GM21515 (cell line): Measurements from ENCODE around the gene ADTRP.
"Not testable (repeated sequence)": the region's sequence is repeated elsewhere in the genome, so short reads cannot be mapped to it uniquely, and the experiment has no call there.

ENCODE experiments used
- ATAC-seq: cut with Tn5 transposase; IDR thresholded peaks from one replicate; pipeline ENCODE4 v1.9.1; 2021; ENCODE audit not compliant: unreplicated experiment

ADTRP gene

DNA sequence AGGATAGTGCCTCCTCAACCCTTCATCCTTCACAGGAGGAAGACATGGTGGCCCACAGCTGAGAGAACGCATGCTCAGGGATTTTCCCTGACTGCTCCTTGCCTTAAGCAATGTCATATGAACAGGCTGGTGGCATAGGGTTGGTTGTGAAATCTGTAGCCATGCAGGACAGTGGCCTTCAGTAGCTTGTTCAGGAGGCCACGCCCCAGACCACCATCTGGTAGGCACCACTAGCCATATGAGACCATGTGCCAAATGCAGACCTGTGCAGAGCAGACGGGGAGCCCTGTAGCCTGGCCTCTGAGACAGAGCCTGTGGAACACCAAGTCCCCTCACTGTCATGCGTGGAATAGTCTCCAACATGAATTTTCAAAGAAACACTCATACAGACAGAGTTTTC, 76.5 kb downstream of the ADTRP start:
- no peak for ATAC-seq

DNA sequence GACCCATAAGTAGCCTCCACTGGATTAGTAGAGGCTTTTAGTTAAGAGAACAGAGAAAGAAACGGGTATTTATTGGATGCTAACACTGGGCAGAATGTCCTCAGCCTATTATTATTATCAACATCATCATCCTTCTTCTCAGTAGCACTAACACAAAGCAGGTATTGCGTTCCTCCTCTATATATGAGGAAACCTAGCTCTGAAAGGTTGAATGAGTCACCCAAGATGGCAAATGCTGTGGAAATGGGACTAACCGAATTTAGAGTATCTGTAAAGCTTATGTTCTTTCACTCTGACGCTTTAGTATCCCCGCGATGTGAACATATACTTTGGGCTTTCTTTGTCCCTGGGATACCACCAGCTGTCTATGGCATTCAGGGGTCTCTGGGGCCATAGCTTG, 77.0 kb downstream of the ADTRP start:
- no peak for ATAC-seq

DNA sequence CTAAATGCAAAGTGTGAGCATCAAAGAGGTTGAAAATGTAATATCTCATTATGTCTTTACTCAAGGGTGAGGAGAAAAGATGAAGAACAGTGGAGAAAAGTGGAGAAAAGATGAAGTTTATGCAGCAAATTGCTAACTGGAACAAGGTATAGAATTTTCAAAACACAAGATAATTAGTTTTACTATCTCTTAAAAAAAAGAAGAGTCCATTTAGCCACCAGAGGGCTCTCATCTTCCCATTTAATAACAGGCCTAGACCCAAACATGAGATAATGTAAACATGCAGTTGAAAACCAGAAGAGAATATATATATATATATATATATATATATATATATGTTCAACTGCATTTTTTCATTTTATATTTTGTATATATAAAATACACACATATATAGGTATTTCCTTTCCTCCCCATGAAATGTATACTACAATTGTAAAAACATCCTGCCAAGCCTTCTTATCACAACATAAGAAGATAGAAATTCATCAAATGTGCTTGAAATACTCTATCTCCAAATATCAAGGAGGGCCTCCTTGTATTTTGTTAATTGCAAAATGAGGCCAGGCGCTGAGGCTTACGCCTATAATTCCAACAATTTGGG, 78.4 kb downstream of the ADTRP start:
- no peak for ATAC-seq

DNA sequence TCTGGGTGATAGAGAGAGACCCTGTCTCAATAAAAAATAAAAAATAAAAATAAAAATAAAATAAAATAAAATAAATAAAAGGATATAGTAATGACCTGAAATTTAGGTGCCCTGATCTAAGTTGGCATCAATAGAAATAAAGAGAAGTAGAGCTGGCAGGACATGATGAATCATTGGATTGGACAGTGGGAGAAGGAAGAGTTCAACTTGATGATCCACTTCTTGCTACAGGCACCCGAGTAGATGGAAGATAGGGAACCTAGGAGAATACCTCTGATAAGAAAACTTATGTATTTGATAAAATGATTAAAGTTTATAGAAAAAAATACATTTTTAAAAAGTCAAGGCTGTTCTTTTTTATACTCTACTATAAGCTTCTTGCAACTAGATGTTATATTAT, 79.0 kb downstream of the ADTRP start:
- no peak for ATAC-seq

DNA sequence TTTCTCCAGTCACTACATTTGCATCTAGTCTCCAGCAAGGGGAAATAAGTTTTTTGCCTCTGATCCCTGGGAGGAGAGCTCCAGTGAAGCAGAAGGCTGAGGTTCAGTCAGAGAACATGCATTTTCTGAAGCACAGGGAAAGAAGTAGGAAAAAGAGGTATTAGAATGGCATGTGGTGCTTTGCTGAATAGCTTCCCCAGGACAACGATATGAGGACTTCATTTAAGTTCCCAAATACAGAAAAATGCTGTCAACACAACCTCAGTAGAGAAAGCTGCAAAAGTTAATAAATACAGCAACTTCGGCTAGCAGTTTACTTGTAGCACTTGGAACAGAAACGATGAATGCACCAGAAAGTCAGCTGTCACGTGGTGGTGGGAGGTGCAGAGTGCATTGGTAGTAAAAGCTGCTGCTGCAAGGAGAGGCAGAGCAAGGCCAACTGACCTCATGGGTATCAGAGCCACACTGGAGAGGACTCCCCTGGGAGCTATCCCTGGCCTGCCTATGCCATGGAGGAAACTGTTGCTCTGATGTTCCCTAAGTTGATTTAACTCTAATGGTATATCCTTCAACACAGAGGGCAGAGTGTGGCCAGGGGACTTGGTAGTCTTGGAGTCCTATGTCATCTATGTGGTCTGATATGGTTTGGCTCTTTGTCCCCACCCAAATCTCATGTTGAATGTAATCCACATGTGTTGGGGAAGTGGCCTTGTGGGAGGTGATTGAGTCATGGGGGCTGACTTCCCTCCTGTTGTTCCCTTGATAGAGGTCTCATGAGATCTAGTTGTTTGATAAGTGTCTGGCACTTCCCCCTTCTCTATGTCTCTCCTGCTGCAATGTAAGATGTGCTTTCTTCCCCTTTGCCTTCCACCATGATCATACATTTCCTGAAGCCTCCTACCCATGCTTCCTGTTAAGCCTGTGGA, 85.9 kb downstream of the ADTRP start:
- ATAC-seq: no peak

DNA sequence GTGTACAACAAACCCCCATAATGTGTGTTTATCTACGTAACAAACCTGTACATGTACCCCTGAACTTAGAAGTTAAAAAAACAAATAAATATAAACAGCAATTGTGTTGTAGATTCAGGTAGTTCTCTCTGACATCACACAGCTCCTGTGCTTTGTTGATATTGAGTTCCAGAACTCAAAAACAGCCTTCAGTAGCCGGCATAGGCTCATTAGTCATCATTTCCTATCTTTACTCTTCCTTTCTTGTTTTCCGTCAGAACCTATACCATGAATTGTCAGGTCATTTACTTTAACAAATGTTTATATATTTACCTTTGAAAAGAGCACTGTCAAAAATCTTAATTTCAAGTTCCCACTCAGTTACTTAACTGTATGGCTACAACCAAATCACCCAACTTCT, 88.8 kb downstream of the ADTRP start:
- no peak for ATAC-seq

DNA sequence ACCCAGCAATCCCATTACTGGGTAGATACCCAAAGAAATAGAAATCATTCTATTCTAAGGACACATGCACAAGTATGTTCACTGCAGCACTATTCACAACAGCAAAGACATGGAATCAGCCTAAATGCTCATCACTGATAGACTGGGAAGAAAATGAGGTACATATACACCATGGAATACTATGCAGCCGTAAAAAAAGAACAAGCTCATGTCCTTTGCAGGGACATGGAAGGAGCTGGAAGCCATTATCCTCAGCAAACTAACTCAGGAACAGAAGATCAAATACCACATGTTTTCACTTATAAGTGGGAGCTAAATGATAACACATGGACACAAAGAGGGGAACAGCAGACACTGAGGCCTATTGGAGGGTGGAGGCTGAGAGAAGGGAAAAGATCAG, 89.2 kb downstream of the ADTRP start:
- ATAC-seq: not testable (repeated sequence)

DNA sequence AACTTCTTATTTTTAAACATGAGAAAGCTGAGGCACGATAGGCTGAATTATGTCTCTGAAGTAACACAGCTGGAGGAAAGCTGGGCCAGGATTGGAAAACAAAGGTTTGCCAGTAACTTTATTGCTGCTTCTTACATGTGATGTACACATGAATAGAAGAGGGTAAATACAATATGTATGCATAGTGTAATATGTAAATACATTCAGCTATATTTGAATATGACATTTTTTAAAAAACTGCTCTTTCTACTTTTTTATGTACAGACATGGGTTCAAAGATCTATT, 90.2 kb downstream of the ADTRP start:
- ATAC-seq: no peak

DNA sequence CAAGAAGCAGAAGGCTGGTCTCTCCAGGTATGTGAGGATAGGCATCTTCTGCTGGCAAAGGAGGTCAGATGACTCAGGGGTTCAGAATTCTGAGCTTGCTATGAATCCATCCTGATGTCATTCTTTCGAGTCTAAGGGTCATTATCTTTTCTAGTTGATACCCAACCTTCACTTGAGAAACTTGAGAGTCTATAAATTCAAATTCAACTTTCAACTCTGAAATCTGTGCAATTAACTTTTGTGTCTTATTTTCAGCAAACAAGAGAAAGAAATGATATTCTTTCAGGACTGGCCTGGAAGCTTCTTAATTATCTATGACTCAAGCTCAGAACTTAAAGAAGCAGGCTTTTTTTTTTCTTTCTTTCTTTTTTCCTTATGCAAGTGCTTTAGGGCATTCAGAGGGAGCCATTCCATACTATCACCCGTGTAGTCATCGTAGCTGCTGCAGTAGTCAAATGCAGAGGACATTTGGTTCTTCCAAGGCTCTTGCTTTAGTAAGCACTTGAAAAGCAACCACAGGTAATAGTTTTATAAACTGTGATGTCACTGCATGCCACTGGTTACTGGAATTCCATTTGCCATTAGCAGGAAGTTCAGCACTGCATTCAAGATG, 93.0 kb downstream of the ADTRP start:
- no peak for ATAC-seq

DNA sequence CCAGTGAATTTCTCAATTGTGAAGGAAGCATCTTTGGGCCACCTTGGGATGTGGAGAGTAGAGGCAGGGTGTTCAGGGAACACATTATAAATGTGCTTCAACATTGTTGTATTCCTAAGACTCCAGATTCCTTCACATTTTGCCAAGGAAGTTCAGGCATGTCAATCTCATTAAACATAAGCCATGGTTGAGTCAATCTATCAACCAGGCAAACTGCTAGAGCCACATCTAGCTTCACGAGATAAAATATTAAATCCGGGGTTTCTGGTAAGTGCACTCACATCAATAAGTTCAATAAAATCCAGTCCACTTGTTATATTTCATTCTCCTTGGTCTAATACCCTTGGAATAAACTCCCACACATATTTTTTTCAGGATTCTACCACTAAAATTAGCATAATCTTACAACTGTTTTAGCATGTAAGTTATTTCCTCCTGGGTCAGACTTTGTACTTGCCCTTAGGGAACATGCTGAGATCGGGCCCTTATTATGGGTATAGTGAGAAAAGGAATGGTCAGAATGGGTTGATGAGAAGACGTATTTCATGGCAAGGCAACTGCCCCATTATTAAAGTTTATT, 93.6 kb downstream of the ADTRP start:
- ATAC-seq: no peak

DNA sequence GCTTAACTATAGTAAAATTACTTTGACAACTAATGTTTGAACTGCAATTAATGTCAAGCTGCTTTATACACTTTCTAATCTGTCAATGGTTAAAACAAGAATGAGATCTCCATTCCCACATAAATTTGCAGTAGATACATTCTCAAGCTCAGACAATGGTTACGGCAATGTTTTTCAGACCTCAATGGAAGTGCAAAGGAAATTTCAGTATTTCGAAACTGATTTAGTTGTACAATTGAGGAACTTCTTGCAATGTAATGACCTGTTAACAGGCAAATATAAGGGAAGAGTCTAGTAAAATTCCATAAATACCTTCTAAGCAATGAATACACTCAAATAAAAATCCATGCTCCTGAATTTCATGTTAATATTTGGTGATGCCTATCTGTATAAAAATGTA, 94.7 kb downstream of the ADTRP start:
- ATAC-seq: no peak

DNA sequence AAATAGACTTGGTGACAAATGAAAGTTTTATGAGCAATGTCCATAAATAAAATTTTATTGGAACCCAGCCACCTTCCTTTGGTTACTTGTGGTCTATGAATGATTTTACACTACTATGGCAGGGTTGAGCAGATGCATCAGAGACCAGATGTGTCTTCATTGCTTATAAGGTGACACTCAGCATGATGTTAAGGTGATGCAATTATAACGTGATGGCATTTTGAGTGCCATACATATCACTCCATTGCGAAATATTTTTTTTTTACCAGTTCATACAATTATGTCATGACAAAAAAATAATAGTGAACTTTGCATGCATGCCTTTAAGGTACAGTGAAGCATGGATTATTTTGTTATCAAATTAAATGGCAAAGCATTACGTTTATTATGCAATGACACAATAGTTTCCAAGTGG, 96.0 kb downstream of the ADTRP start:
- no peak for ATAC-seq

DNA sequence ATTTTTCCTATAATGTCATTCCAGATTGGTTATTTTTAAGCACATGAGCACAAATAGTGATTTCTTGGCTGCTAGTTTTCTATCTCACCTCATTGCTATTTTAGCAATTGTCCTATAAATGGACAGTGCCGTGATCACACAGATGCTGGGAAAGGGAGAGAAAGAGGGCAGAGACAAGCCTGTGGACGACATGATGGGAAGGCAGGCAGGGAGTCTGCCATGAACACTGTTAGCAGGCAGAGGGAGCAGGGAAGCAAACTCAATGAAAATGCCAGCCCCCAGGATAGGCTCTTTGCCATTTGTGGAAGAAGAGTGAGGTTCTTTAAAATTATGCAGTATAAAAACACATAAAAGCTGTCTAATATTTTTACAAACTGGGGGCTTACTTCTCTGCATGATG, 96.8 kb downstream of the ADTRP start:
- no peak for ATAC-seq

DNA sequence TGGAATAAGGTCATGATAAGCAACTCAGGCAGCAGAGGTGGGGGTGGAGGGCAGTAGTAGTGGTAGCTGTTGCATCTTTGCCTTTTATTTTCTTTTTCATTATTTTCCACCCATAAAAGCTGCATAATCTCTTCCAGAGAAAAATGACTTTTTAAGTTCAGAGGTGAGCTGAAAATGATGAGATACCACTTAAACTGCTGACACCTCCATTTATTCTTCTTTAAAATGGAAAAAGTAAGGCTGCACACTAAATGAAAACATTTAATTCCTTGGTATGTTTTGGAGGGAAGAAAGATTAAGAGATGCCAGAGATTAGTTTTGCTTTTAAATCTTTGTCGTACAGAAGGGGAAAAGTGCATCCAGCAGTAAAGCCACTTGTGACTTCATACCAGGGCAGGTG, 97.2 kb downstream of the ADTRP start:
- no peak for ATAC-seq

DNA sequence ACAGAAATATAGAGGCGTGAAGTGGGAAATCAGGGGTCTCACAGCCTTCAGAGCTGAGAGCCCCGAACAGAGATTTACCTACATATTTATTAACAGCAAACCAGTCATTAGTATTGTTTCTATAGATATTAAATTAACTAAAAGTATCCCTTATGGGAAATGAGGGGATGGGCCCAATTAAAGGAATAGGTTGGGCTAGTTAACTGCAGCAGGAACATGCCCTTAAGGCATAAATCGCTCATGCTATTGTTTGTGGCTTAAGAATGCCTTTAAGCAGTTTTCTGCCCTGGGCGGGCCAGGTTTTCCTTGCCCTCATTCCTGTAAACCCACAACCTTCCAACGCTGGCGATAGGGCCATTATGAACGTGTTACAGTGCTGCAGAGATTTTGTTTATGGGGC, 98.1 kb downstream of the ADTRP start:
- not testable (repeated sequence) for ATAC-seq

DNA sequence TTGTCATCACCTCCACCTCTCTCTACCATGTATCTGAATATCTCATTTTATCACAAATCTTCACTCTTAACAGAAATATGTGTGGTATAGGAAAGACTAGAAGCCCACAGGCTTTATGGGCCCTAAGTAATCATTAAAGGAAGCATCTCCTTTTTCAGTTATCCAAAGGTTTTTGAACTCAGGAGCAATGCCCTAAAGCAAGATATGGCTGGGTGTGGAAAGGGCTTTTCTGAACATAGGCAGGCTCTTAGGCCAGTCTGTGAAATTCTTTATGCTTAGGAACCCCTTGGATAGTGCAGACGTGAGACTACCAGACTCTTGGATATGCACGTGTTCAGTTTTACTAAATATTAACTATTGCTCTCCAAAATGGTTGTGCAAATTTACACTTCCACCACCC, 99.5 kb downstream of the ADTRP start:
- ATAC-seq: no peak

DNA sequence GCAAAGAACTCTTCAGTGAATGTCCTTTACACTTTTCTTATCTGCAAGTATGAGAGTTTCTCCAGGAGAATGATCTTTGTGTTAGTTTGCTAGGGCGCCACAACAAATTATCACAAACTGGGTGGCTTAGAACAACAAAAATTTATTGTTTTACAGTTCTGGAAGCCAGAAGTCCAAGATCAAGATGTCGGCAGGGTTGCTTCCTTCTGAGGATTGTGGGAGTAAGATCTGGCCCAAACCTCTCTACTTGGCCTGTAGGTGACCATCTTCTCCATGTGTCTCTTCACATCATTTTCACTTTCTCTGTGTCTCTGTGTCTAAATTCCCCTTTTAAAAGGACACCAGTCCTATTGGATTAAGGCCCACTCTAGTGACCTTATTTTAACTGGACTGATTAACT, 103.0 kb downstream of the ADTRP start:
- ATAC-seq: no peak

DNA sequence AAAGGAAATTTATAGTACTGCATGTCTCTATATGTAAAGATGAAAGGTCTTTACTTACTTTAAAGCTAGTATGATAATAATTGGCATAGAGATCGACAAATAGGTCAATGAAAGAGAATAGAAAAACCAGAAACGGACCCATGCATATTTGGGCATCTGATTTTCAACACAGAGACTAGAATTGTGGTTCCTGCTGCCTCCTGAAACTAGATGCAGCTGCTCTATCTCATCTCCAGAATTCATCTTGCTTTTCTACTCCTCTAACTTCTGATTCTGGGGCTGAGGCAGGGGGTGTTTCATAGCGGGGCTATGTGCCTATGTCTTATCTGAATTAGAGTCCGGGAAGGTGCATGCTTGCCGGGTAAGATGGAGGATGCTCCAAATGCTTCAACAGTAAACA, 105.9 kb downstream of the ADTRP start:
- ATAC-seq: no peak

DNA sequence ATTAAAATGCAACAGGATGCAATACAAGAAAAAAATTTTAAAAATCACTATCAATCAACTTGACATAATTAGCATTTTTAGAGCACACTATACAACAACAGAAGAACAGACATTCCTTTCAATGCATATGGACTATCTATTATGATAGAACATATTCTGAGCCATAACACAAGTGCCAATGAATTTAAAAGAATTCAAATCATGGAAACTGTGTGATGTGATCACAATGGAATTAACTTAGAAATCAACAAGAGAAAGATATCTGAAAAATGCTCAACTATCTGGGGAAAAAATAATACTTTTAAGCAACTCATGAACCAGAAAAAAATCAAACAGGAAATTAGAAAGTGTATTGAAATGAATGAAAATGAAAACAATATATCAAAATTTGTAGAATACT, 106.3 kb downstream of the ADTRP start:
- no peak for ATAC-seq

DNA sequence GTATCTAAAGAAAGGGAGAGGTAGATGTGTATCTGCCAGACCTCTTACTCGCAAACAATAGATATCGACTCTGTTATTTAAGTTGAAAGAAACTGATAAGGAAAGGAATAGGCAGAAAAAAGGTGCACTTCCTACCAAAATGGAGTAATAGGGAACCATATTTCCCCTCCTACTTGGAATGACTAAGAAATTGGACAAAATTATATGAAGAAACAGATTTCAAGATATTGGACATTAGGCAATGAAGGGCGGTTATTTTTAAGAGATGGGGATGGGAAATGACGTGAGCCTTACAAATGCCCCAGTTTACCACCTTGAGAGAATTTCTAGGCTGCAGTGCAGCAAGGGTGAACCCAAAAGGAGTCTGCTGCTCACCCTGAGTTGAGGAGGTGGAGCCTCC, 108.9 kb downstream of the ADTRP start:
- ATAC-seq: no peak

DNA sequence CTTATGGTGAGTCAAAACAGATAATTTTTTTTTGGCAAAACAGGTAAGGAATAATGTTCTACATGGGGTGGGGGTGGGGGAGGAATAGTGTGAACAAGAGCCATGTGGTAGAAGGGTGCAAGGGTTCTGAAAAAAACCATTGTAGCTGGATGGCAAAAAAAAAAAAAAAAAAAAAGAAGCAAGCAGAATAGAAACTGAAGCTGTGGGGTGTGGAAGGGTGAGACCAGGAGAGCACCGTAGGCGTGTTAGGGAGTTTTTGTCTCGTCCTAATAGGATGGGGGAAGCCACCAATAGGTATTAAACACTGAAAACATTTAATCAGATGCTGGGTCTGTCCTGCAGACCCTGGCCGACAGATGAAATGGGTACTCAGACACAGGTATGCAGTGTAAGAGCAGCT, 110.1 kb downstream of the ADTRP start:
- no peak for ATAC-seq

DNA sequence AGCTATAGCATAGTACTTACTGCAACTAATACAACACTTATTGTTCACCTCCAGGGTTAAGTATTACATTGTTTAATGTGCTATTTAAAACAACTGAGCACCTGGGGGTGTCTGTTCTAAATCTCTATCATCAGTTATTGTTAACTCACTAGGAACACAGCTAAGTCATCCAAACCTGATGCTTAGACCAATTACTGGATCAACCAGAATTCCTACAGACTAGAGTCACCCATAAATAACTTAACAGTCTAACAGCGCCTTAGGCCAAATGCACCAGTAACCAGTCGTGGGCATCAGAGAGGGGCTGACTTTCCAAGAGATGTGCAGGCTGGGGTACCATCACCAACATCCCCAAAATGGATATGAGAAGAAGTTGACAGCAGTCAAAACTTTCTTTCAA, 110.7 kb downstream of the ADTRP start:
- no peak for ATAC-seq
